ENCODE measurements around the gene MAP7.

- TF ChIP-seq TAF1 (conservative IDR thresholded peaks at IDR 0.05) (no peak), CTCF (IDR thresholded peaks at IDR 0.05; ENCODE audit: low read depth, low read length, missing input control) (no peak), YY1 (IDR thresholded peaks at IDR 0.05) (no peak), REST (IDR thresholded peaks at IDR 0.05) (no peak), JUND (IDR thresholded peaks at IDR 0.05) (no peak), ATF3 (IDR thresholded peaks at IDR 0.05) (no peak), MAX (IDR thresholded peaks at IDR 0.05) (no peak), RAD21 (IDR thresholded peaks at IDR 0.05) (no peak), SP1 (IDR thresholded peaks at IDR 0.05) (no peak), GABPA (IDR thresholded peaks at IDR 0.05 in 1 of 2, conservative IDR thresholded peaks at IDR 0.05 in 1 of 2) (no peak), ZBTB33 (IDR thresholded peaks at IDR 0.05) (no peak), HNF4G (IDR thresholded peaks at IDR 0.05) (no peak)
These were observed 124.4 kb downstream of the MAP7 start for GRCh38 chr6:136425793-136426192.
